Urinary bladder (tissue), 4 donors: ENCODE measurements around the gene THAP4. TPM values are rescaled to one million over a fixed set of nuclear protein-coding genes. Genes with fewer than 3 reads are reported as not detected.
"Not testable (repeated sequence)": the region's sequence is repeated elsewhere in the genome, so short reads cannot be mapped to it uniquely, and the experiment has no call there.

Experiments
- DNase-seq: peaks from one replicate; pipeline ENCODE4 v3.0.0-alpha.2; 2015; ENCODE audit errors: extremely low spot score
- H3K27ac ChIP-seq: one replicate; pipeline ENCODE4 v1.5.1; 2013; ENCODE audit warnings: low read depth, mild to moderate bottlenecking, moderate library complexity
- H3K36me3 ChIP-seq: one replicate; pipeline ENCODE4 v1.6.1; 2013; ENCODE audit warnings: mild to moderate bottlenecking, moderate library complexity; ENCODE audit not compliant: insufficient read depth
- H3K4me1 ChIP-seq: one replicate; pipeline ENCODE4 v1.6.1; 2013; ENCODE audit warnings: mild to moderate bottlenecking, moderate library complexity; ENCODE audit not compliant: insufficient read depth
- H3K4me3 ChIP-seq: one replicate; pipeline ENCODE4 v1.5.1; 2013; ENCODE audit warnings: low read depth, low read length
- WGBS: extraction: QIAGEN DNeasy Blood & Tissue Kit; methylation state at CpG from one replicate; pipeline ENCODE4 v1.1.7; 2013; 5-methylcytosine and 5-hydroxymethylcytosine counted together
- polyA plus RNA-seq: library from polyadenylated mRNA; stranded (reverse); fragments of 200-250 nt; gene quantifications from one replicate; pipeline ENCODE4 v1.2.3, GENCODE V29; 2013
- total RNA-seq: library from RNA; depleted of rRNA; stranded (reverse); fragments of >200 nt; gene quantifications from one replicate; pipeline ENCODE4 v1.2.3, GENCODE V29; 2014
- donor health status: healthy with polysubstance abuse.
- donor health status: healthy.

The THAP4 gene
- total and polyA plus RNA-seq, 2 donors = 18.9 to 49.3 TPM

DNA sequence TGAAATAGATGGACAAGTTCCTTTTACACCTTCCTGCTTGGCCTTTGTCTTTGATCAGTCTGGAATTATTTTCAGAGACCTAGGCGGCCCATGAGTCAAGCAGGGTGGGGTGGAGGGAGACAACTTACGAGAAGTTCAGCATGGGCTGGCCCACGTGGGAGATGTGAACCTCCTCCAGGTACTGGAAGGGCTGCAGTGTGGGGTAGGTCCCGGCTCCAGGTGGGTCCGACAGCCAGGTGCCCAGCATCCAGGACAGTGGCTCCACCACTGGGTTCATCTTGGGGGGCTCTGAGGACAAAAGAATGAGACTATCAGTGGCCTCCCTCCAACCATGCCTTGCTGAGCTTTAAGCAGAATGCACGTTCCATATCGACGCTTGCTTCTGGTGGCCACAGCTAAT, 30.8 kb downstream of the THAP4 start:
- peaks cover 1% of the 10 kb centered on the region for H3K4me1 ChIP-seq
- H3K27ac ChIP-seq = no peak overlapping the region
- no peaks in the 10 kb centered on the region for H3K36me3 ChIP-seq
- H3K4me3 ChIP-seq = no peak overlapping the region
- 95% methylated on average over 8 of the region's 8 CpGs for WGBS
- no peak for DNase-seq

- no peak for DNase-seq
- no peak overlapping the region for H3K27ac ChIP-seq
- peaks cover 1% of the 10 kb centered on the region for H3K36me3 ChIP-seq
- no peaks in the 10 kb centered on the region for H3K4me1 ChIP-seq
- WGBS = 91% methylated on average over 5 of the region's 5 CpGs
- H3K4me3 ChIP-seq = no peak overlapping the region
Observed at GRCh38 chr2:241603686-241604085, 33.3 kb downstream of the THAP4 start.

DNA sequence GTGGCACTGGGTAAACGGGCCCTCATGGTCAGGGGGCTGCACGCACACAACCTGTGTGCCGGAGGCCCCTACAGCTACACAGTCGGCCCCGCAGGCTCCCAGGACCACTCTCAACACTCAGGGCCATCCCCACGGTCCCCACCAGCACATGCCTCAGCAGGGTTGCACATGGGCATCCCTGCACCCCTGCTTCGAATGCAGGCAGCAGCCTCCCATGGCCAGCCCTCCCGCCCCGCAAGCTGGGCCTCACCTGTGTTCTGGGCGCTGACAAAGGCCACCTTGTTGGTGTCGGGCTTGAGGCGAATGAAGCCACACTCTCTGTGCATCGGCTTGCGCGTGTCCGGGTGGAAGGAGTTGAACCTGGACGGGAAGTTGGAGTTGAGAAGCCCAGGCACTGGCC, 34.2 kb downstream of the THAP4 start:
- H3K36me3 ChIP-seq = peaks cover 1% of the 10 kb centered on the region
- H3K27ac ChIP-seq = no peak overlapping the region
- no peak for DNase-seq
- no peaks in the 10 kb centered on the region for H3K4me1 ChIP-seq
- H3K4me3 ChIP-seq = no peak overlapping the region
- WGBS = 98% methylated on average over 17 of the region's 17 CpGs

- Histone ChIP-seq H3K27ac (no peak overlapping the region), H3K4me1 (no peaks in the 10 kb centered on the region), H3K36me3 (peaks cover 1% of the 10 kb centered on the region), H3K4me3 (no peak overlapping the region)
- WGBS = 93% methylated on average over 13 of the region's 13 CpGs
- no peak for DNase-seq
Observed at GRCh38 chr2:241601841-241602240, 35.1 kb downstream of the THAP4 start.

GRCh38 chr2:241599615-241600014, 37.3 kb downstream of the THAP4 start:
- no peak for DNase-seq
- no peaks in the 10 kb centered on the region for H3K4me1 ChIP-seq
- WGBS = 82% methylated on average over 6 of the region's 6 CpGs
- no peak overlapping the region for H3K4me3 ChIP-seq
- peaks cover 1% of the 10 kb centered on the region for H3K36me3 ChIP-seq
- no peak overlapping the region for H3K27ac ChIP-seq

DNA sequence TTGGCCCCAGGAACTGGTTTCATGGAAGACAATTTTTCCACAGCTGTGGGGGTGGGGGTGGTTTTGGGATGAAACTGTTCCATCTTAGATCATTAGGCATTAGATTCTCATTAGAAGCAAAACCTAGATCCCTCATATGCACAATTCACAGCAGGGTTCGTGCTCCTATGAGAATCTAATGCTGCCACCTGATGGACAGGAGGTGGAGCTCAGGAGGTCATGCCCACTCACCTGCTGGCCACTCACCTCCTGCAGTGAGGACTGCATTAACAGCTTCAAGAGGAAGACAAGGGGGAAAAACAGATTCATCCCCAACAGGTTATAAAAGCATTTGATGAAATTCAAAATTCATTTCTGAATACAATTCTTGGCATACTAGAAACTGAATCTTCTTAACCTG, 38.5 kb downstream of the THAP4 start:
- DNase-seq = no peak
- Histone ChIP-seq H3K27ac (no peak overlapping the region), H3K36me3 (peaks cover 1% of the 10 kb centered on the region), H3K4me3 (no peak overlapping the region), H3K4me1 (no peaks in the 10 kb centered on the region)
- WGBS = 61% methylated on average over 1 of the region's 1 CpG

GRCh38 chr2:241598061-241598460, 38.9 kb downstream of the THAP4 start:
- 77% methylated on average over 5 of the region's 5 CpGs for WGBS
- H3K4me1 ChIP-seq = no peaks in the 10 kb centered on the region
- no peak for DNase-seq
- H3K36me3 ChIP-seq = peaks cover 1% of the 10 kb centered on the region
- H3K27ac ChIP-seq = no peak overlapping the region
- no peak overlapping the region for H3K4me3 ChIP-seq

- H3K4me1 ChIP-seq = no peaks in the 10 kb centered on the region
- no peak for DNase-seq
- 90% methylated on average over 6 of the region's 6 CpGs for WGBS
- no peak overlapping the region for H3K27ac ChIP-seq
- no peak overlapping the region for H3K4me3 ChIP-seq
- H3K36me3 ChIP-seq = peaks cover 1% of the 10 kb centered on the region
Observed at GRCh38 chr2:241597561-241597960, 39.4 kb downstream of the THAP4 start.

GRCh38 chr2:241595600-241596140, 41.3 kb downstream of the THAP4 start:
- no peaks in the 10 kb centered on the region for H3K4me1 ChIP-seq
- DNase-seq = no peak
- 89% methylated on average over 15 of the region's 15 CpGs for WGBS
- H3K4me3 ChIP-seq = no peak overlapping the region
- no peak overlapping the region for H3K27ac ChIP-seq
- H3K36me3 ChIP-seq = peaks cover 1% of the 10 kb centered on the region

DNA sequence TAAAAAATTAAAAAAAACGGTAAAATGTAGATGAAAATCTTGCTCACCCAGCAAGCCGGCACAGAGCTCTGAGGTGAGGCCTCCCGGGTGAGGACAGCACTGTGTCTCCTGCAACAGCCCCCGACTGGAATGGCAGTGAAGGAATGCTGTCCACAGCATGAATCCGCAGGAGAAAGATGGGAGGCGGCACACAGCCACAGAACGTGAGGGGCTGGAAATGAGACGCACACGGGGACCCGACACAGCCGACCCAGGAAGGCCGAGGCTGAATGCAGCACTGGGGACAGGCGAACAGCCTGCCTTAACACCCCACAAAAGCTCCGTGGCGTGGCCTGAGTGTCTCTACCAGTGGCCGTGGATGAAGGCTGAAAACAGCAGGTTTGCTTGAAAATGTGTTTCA, 43.7 kb downstream of the THAP4 start:
- Histone ChIP-seq H3K27ac (no peak overlapping the region), H3K4me3 (no peak overlapping the region), H3K36me3 (no peaks in the 10 kb centered on the region), H3K4me1 (no peaks in the 10 kb centered on the region)
- no peak for DNase-seq
- WGBS = 94% methylated on average over 16 of the region's 16 CpGs

- Histone ChIP-seq H3K4me1 (no peaks in the 10 kb centered on the region), H3K27ac (no peak overlapping the region), H3K36me3 (no peaks in the 10 kb centered on the region), H3K4me3 (no peak overlapping the region)
- 89% methylated on average over 18 of the region's 18 CpGs for WGBS
- no peak for DNase-seq
Observed at GRCh38 chr2:241592126-241592845, 44.7 kb downstream of the THAP4 start.

GRCh38 chr2:241590496-241591455, 46.2 kb downstream of the THAP4 start:
- 90% methylated on average over 33 of the region's 33 CpGs for WGBS
- H3K27ac ChIP-seq, H3K4me1 ChIP-seq, DNase-seq, H3K36me3 ChIP-seq, H3K4me3 ChIP-seq: not testable (repeated sequence)

DNA sequence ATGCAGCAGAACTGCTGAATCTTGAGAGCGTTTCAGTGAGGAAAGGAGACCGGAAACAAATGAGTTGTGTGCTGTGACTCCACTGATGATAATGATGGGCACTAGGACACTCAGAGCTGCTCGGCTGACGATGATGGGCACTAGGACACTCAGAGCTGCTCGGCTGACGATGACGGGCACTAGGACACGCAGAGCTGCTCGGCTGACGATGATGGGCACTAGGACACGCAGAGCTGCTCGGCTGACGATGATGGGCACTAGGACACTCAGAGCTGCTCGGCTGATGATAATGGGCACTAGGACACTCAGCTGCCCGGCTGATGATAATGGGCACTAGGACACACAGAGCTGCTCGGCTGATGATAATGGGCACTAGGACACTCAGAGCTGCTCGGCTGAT, 47.1 kb downstream of the THAP4 start:
- H3K36me3 ChIP-seq, H3K4me1 ChIP-seq, H3K4me3 ChIP-seq, DNase-seq, H3K27ac ChIP-seq: not testable (repeated sequence)
- 86% methylated on average over 17 of the region's 17 CpGs for WGBS
